Nucleus accumbens (tissue), 56 donors: ENCODE measurements around the gene INO80E.
"Not testable (repeated sequence)": the region's sequence is repeated elsewhere in the genome, so short reads cannot be mapped to it uniquely, and the experiment has no call there.

Experiments used
- DNase-seq, 56 donors: peaks; one replicate each; lab custom pipeline; 2025; lab: John Stamatoyannopoulos, UW

The INO80E gene

DNA sequence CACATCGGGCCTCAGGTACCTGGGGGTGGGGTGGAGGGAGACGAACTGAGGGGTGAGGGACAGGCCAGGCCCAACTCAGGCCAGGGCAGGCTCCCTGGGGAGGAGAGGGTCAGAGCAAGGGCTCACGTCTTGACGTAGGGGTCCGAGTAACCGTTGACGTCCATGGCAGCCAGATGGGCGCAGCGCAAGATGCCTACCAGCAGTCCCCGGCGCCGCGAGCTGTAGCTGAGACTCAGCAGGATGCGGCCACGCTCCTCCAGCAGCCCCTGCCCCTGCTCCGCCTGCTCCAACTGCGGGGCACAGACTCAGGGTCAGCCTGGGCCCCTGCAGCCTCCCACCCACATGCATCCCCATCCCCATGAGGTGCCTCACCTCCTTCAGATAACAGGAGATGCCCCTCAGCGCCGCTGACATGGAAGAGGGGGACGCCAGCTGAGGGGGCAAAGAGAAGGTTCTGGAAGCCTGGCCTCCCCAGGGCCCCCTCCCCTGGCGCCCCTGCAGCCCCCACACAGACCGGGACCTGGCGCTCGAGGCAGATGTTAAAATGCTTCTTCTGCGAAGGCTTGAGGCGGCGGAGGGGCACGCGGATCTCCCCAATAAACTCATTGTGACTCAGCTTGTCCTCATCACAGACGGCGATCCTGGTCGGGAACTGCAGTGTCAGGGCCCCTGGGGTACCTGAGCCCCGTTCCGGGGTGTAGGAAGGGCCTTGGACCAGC lies 10.8 kb downstream of the INO80E start:
- DNase-seq = no peak

DNA sequence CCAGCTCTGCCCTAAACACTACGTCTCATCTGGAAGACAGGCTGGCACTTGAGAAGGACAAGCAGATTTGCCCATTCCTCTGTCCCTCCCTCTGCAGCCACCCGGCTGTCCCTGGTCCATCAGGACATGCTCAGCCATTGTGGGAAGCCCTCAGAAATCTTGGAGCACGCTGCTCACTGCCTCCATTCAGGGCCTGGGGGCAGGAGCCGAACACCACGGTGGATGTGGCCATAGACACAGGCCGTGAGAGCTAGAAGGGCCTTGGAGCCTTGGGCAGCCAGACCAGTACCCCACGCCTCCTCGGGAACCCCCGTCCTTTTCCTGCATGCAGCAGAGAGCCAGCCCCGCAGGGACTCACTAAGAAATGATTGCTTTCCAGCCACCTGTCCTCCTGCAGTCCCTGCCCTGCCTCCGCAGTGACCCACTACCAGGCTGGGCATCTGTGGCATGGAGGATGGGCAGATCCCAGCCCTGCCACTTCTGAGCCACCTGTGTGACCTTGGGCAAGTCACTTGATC lies 11.4 kb downstream of the INO80E start:
- no peak for DNase-seq

DNA sequence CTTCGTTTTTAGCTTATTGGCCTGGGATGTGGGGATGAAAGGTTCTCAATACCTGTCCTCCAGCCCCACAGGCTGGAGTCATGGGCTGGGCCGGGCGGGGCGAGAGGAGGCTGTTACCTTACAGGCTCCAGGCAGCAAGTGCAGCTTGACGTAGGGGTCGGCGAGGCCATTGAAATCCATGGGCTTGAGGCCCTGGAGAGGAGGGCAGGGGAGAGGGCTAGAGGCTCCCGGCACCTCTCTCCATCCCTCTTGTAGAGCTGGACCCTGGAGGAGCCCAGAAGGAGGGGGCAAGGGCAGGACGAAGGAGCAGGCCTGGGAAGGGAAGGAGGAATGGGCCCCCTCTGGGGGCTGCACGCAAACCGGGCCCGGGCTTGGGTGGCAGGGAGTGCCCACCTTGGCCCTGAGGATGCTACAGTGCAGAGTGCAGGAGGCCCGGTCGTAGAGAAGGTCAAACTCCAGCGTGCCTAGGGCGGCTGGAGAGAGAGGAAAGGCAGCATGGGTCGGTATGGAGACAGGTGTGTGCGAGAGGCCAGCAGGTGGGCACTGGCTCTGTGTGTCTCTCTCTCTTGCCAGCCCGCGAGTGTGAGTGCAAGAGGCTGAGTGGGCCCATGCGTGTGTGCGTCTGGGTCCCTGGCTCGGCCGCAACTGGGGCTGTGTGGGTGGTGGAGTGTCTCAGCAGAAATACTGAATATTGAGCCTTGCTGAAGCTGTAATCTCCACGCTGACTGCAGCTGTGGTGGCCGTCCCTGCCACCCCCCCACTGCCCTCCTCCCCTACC lies 13.2 kb downstream of the INO80E start:
- DNase-seq = no peak

DNA sequence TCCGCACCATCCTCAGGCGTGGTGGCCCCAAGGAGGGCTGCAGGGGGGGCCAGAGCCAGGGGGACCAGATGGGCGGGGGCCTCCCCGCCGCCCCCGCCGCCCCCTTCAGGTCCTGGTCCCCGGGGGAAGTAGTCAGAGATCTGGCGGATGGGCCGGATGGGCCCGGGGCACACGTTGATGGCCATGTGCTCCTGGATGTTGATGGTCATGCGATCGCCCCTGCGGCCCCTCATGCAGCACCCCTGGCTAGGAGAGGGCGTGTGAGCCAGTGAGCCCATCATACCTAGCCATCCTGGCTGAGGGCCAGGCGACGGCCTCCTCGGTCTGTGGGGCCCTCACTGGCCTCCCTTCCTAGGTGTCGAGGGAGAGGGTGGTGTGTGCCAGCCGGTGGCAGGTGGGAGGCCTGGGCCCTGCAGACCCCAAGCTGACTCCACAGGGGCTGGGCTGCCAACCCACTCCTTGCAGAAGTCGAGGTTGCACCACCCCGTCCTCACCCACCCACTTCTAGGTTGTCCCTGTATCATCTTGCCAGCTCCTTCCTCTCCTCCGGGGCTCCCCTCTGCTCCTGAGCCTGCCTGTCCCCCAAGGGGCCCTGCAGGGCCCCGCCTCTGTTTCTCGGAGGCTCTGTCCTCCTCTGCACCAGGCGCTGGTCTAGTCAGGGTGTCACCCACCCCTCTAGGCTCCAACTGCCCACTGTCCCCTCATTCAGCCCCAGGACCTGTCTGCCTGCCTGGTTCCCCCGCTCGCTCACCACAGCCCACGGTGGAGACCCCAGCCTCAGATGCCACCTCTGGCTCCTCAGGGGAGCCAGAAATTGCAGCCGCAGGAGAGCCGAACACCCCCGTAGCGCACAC lies 14.2 kb downstream of the INO80E start:
- DNase-seq = peak in 1 of 56 donors; percentile 60

DNA sequence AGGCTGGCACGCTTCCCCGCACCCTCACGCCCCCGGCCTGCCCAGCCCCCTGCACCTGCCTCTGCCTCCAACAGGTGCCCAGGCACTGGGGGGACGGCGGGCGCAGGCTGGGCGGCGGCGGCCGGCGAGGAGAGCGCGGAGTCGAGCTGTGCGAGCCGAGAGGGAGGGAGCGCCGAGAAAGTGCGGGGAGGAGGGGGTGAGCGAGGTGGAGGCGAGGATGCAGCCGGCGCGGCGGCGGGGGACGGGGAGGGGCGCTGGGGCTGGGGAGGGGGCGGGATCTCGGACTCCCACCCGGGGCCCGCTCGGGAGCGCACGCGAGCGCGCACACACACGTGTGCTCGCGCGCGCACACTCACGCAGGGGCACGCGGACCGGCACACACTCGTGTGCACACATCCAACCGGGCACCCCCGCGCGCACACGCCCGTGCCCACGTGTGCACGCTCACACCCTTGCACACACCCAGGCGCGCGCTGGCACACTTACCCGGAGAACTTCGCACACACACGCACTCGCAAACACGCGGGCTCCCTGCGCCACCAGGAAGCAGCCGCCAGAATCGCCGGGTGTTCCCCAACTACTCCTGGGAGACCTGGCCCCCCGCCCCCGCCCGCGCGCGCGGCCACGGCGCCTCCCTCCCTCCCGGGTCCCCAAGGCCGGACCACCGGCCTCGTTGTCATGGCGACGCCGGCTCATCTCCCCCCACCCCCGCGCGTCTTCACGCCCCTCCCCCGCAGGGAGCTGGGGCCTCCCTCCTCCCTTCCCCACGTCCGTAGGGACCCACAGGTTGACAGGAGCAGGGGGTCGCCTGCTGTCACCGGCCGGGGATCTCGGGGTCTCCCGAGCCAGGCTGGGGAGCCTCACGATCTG lies 15.0 kb downstream of the INO80E start, which contains the start of gene DOC2A:
Gene DOC2A, minus strand, starts transcription at position 184 of the 870 bp plus-strand sequence. CDS start 805 bp downstream, outside the sequence.
- DNase-seq = peak in 11 of 56 donors; percentile 15 to 72 (median 36)

DNA sequence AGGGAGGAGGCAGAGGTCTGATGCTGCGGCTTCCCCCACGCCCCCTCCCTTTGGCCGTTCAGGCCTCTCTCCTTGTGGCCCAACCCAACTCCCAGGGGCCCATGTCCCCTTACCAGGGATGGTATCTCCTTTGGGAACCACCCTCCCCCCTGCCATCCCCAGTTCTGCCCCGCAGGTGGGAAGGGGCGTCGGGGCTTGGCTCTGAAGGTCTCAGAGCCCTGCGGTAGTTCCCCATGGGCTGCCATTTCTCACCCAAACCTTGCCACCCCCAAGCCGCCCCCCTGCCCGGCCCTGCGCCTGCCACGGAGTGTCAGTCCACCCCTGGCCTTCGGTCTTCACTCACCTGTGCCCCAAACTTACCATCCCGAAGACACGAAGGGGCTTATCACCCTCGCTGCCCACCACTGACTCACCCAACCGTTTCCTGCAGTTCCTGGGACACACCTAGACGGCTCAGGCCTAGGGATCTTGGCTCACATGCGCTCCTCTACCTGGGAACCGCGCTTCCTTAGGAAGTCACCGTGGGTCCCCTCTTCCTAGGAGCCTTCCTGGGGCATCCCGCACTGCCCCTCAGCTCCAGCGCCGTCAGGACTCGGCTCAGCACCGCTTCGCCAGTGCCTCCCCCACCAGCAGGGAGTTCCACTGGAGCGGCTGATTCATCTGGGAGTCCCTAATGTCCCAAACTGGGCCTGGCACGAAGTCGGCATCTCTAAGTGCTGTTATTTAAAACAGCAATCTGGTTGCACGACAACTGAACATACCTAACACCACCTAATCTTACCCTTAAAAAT lies 15.9 kb downstream of the INO80E start:
- DNase-seq = no peak

DNA sequence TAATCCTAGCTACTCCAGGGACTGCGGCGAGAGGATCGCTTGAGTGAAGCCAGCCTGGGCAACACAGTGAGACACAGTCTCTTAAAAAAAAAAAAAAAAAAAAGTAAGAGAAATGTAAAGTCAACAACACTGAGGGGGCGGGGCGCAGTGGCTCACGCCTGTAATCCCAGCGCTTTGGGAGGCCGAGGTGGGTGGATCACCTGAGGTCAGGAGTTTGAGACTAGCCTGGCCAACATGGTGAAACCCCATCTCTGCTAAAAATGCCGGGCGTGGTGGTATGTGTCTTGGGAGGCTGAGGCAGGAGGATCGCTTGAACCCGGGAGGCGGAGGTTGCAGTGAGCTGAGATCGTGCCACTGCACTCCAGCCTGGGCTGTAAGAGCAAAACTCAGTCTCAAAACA lies 16.6 kb downstream of the INO80E start:
- not testable (repeated sequence) for DNase-seq

DNA sequence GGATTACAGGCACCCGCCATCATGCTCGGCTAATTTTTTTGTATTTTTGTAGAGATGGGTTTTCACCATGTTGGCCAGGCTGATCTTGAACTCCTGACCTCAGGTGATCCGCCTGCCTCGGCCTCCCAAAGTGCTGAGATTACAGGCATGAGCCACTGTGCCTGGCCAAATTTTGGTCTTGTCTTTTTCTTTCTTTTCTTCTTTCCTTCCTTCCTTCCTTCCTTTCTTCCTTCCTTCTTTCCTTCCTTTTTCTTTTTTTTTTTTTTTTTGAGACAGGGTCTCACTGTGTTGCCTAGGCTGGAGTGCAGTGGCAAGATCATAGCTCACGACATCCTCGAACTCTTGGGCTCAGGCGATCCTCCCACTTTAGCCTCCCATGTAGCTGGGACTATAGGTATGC lies 19.4 kb downstream of the INO80E start:
- DNase-seq = not testable (repeated sequence)

GRCh38 chr16:30016555-30017276 lies 20.7 kb downstream of the INO80E start:
- DNase-seq = no peak

DNA sequence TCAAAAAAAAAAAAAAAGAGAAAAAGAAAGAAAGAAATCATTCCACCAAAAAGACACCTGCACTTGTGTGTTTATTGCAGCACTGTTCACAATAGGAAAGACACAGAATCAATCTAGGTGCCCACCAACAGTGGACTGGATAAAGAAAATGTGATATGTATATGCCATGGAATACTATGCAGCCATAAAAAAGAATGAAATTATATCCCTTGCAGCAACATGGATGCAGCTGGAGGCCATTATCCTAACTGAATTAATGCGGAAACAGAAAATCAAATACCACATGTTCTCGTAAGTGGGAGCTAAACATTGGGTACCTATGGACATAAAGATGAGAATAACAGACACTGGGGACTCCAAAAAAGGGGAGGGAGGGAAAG lies 21.2 kb downstream of the INO80E start:
- no peak for DNase-seq

DNA sequence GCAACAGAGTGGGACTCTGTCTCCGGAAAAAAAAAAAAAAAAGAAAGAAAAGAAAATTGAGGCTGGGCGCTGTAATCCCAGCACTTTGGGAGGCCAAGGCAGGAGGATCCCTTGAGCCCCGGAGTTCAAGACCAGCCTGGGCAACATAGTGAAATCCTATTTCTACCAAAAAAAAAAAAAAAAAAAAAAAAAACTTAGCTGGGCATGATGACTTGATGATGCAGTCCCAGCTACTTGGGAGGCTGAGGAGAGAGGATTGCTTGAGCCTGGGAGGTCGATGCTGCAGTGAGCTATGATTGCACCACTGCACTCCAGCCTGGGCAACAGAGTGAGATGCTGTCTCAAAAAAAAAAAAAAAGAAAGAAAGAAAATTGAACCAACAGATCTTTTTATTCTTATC lies 21.9 kb downstream of the INO80E start:
- DNase-seq = not testable (repeated sequence)

GRCh38 chr16:30018731-30019158 lies 22.7 kb downstream of the INO80E start:
- DNase-seq = no peak

GRCh38 chr16:30022887-30023286 lies 26.8 kb downstream of the INO80E start, which contains the start of gene C16orf92:
TSS of gene C16orf92 (plus strand) at chr16:30023198. CDS start at chr16:30023341, 143 bp downstream.
- DNase-seq = no peak

- DNase-seq = no peak
Measured at GRCh38 chr16:30023586-30023985, 27.5 kb downstream of the INO80E start.

DNA sequence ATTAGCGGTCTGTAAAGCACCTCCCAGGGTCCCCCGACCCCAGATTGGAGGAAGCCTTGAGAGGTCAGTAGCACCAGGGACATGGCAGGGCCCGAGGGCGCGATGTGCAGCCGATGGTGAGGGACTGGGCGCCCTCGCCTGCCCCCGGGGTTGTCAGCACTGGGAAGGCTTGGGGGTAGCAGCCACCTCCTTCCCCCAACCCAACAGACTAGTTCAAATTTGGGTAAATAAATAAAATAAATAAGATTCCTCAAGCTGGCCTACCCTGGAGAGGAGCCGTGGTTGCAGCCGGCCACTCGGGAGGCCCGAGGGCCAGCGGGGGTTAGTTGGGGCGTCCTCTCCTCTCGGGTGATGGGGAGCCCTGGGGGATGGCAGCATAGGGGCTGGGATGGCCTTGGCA lies 28.4 kb downstream of the INO80E start:
- DNase-seq = no peak

DNA sequence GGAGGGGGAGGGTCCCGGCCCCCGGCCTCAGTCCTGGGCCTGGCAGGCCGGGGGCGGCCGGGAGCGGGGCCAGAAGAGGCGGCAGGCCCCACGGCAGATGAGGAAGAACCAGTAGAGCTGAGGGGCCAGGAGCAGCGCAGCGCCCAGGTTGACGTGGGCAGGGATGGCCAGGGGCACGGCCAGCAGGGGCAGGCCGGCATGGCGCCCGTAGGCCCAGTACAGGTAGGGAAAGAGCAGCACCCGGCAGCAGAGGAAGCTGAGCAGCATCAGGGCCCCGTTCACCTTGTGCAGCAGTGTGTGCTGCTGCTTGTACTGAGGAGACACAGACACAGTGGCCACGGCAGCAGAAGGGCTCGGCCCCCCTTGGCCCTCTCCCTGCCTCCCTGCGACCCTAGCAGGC lies 29.1 kb downstream of the INO80E start:
- no peak for DNase-seq

DNA sequence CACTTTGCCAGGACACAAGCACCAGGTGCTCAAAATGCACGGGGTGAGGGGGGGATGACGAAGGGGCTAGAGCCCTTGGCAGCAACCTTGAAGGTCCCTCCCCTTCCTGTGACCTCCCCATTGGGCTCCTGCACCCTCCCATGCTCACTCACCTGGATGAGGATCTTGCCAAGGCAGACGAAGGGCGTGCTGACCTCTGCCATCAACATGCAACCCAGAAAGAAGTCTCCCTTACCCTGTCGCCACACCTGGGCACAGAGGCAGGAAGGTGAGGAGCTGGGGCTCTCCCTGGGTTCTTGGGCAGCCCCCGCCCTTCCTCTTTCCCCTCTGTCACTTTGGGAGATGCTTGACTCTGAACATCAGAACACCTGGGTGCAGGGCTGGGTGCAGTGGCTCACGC lies 29.5 kb downstream of the INO80E start:
- no peak for DNase-seq

DNA sequence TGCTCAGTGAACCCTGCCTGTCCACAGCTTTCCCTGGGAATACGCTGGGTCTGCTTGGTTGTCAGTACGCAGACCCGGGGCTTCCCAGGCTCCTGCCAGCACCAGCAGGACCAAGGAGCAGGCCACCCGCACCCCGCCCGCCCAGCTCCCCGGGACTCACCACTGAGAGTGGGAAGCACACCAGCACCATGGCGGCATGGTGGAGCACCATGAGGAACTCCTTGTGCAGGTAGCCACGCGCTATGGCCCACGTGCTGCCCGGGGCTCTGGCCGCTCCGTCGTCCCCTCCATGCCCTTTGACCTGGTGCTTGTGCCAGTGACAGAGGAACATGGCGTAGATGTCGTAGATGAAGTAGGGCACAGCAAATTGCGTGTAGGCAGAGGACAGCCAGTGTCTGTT lies 30.4 kb downstream of the INO80E start:
- no peak for DNase-seq
